HEK293T (cell line): ENCODE data around the gene CNP.
"Not testable (repeated sequence)": the region's sequence is repeated elsewhere in the genome, so short reads cannot be mapped to it uniquely, and the experiment has no call there.

Source experiments
- BHLHE40 ChIP-seq: fragments of 450-650 bp; IDR thresholded peaks from 2 replicates; pipeline ENCODE4 v1.6.1; 2016; ENCODE audit warnings: mild to moderate bottlenecking, moderate library complexity, borderline replicate concordance
- FOXK2 ChIP-seq: fragments of 450-650 bp; IDR thresholded peaks from 2 replicates; pipeline ENCODE4 v1.6.1; 2016; ENCODE audit warnings: mild to moderate bottlenecking
- FOXM1 ChIP-seq: fragments of 450-650 bp; IDR thresholded peaks from 2 replicates; pipeline ENCODE4 v1.6.1; 2017; ENCODE audit warnings: mild to moderate bottlenecking, borderline replicate concordance
- HDGF ChIP-seq: fragments of 450-650 bp; IDR thresholded peaks from 2 replicates; pipeline ENCODE4 v1.6.1; 2017; ENCODE audit warnings: antibody characterized with exemption, borderline replicate concordance
- L3MBTL2 ChIP-seq: fragments of 450-650 bp; conservative IDR thresholded peaks from 2 replicates; pipeline ENCODE4 v1.6.1; 2016; ENCODE audit warnings: mild to moderate bottlenecking
- SP1 ChIP-seq: fragments of 450-650 bp; IDR thresholded peaks from 2 replicates; pipeline ENCODE4 v1.6.1; 2017
- SUZ12 ChIP-seq: fragments of 450-650 bp; IDR thresholded peaks from 2 replicates; pipeline ENCODE4 v1.6.1; 2016; ENCODE audit warnings: mild to moderate bottlenecking
- TARDBP ChIP-seq: fragments of 450-650 bp; IDR thresholded peaks from 2 replicates; pipeline ENCODE4 v1.6.1; 2016
- ZNF384 ChIP-seq: fragments of 450-650 bp; IDR thresholded peaks from 2 replicates; pipeline ENCODE4 v1.6.1; 2016
- TF ChIP-seq, protein P1 (sequence below): fragments of 450-650 bp; IDR thresholded peaks from 2 replicates; pipeline ENCODE4 v1.6.1; 2016

DNA sequence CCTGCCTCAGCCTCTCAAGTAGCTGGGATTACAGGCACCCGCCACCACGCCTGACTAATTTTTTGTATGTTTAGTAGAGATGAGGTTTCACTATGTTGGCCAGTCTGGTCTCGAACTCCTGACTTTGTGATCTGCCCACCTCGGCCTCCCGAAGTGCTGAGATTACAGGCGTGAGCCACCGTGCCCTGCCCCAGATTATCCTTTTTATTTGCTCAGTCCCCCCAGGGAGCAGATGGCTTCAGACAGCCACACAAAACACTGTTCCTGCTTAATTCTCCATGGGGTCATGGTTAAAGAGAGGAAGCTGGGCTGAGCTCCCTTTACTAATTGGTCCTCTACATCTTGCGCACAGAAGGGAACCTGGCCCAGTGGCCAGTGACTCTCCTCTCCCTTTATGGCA, 54.2 kb downstream of the CNP start:
- TF ChIP-seq SP1, FOXM1, FOXK2, SUZ12, BHLHE40, ZNF384, HDGF, TARDBP, L3MBTL2: not testable (repeated sequence)
- TF ChIP-seq, protein P1, sequence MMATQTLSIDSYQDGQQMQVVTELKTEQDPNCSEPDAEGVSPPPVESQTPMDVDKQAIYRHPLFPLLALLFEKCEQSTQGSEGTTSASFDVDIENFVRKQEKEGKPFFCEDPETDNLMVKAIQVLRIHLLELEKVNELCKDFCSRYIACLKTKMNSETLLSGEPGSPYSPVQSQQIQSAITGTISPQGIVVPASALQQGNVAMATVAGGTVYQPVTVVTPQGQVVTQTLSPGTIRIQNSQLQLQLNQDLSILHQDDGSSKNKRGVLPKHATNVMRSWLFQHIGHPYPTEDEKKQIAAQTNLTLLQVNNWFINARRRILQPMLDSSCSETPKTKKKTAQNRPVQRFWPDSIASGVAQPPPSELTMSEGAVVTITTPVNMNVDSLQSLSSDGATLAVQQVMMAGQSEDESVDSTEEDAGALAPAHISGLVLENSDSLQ, result not testable (repeated sequence)
